Stimulated activated CD8-positive, alpha-beta memory T cell treated with anti-CD3 and anti-CD28 coated beads, Interleukin-4, amount 100 ng/mL, for 48 hours (primary cell): Measurements from ENCODE around the gene CTAGE8.
A peak's percentile ranks its signal among the peaks of the same experiment; 100 is the strongest.
"Not testable (repeated sequence)": the region's sequence is repeated elsewhere in the genome, so short reads cannot be mapped to it uniquely, and the experiment has no call there.

ENCODE experiments used
- DNase-seq: peaks from one replicate; pipeline ENCODE4 v3.0.0-alpha.2; 2020

CTAGE8 gene

GRCh38 chr7:144269188-144269587 lies at the start of gene CTAGE8:
CTAGE8 (minus strand) TSS chr7:144269288; CDS start chr7:144269250, 38 bp downstream.
- not testable (repeated sequence) for DNase-seq

- not testable (repeated sequence) for DNase-seq
Measured at GRCh38 chr7:144317537-144317936, 48.4 kb upstream of the CTAGE8 start.

GRCh38 chr7:144311872-144312469 lies 42.9 kb upstream of the CTAGE8 start, which contains the start of gene OR2A1:
OR2A1 (plus strand) TSS chr7:144312419; CDS start chr7:144318125, 5,706 bp downstream.
- not testable (repeated sequence) for DNase-seq

- not testable (repeated sequence) for DNase-seq
Measured at GRCh38 chr7:144311218-144311617, 42.1 kb upstream of the CTAGE8 start.

GRCh38 chr7:144309702-144310101 lies 40.6 kb upstream of the CTAGE8 start:
- DNase-seq, result not testable (repeated sequence)

GRCh38 chr7:144305156-144305555 lies 36.1 kb upstream of the CTAGE8 start:
- DNase-seq, result not testable (repeated sequence)

- not testable (repeated sequence) for DNase-seq
Measured at GRCh38 chr7:144303607-144304006, 34.5 kb upstream of the CTAGE8 start.

GRCh38 chr7:144302578-144303303 lies 33.7 kb upstream of the CTAGE8 start:
- DNase-seq, result not testable (repeated sequence)

GRCh38 chr7:144293794-144294499 lies 24.9 kb upstream of the CTAGE8 start:
- DNase-seq, result peak; percentile 29

GRCh38 chr7:144292384-144293161 lies 23.5 kb upstream of the CTAGE8 start:
- DNase-seq, result not testable (repeated sequence)

- DNase-seq, result peak; percentile 22
Measured at GRCh38 chr7:144291607-144292006, 22.5 kb upstream of the CTAGE8 start.

GRCh38 chr7:144287171-144287784 lies 18.2 kb upstream of the CTAGE8 start:
- not testable (repeated sequence) for DNase-seq

- DNase-seq, result not testable (repeated sequence)
Measured at GRCh38 chr7:144283716-144284115, 14.6 kb upstream of the CTAGE8 start.

- not testable (repeated sequence) for DNase-seq
Measured at GRCh38 chr7:144282490-144282889, 13.4 kb upstream of the CTAGE8 start.

GRCh38 chr7:144281981-144282380 lies 12.9 kb upstream of the CTAGE8 start:
- not testable (repeated sequence) for DNase-seq

GRCh38 chr7:144280010-144280409 lies 10.9 kb upstream of the CTAGE8 start:
- DNase-seq, result not testable (repeated sequence)

GRCh38 chr7:144275281-144275680 lies 6.2 kb upstream of the CTAGE8 start:
- DNase-seq, result not testable (repeated sequence)

- DNase-seq, result not testable (repeated sequence)
Measured at GRCh38 chr7:144264692-144265091, 4.4 kb downstream of the CTAGE8 start, which contains the start of gene OR2A7. OR2A7 (minus strand) TSS chr7:144264792; CDS start chr7:144259628, 5,164 bp downstream.

- DNase-seq, result not testable (repeated sequence)
Measured at GRCh38 chr7:144262128-144262527, 7.0 kb downstream of the CTAGE8 start.

- DNase-seq, result not testable (repeated sequence)
Measured at GRCh38 chr7:144259067-144259466, 10.0 kb downstream of the CTAGE8 start.

GRCh38 chr7:144256112-144256511 lies 13.0 kb downstream of the CTAGE8 start:
- DNase-seq, result no peak

- no peak for DNase-seq
Measured at GRCh38 chr7:144255471-144255897, 13.6 kb downstream of the CTAGE8 start.
